Bronchial epithelial cell (primary cell): Measurements from ENCODE around the gene DOK6. TPM values are rescaled to one million over a fixed set of nuclear protein-coding genes. Genes with fewer than 3 reads are reported as not detected.
"Not testable (repeated sequence)": the region's sequence is repeated elsewhere in the genome, so short reads cannot be mapped to it uniquely, and the experiment has no call there.

Source experiments
- DNase-seq: peaks from one replicate; pipeline ENCODE4 v3.0.0-alpha.2; 2010; ENCODE audit warnings: low read depth
- FAIRE-seq: peaks from 2 replicates; lab custom pipeline; 2011; peaks lifted over from hg19 to GRCh38; lab: Jason Lieb, UNC
- H3K27me3 ChIP-seq: 2 replicates; pipeline ENCODE4 v1.5.1; 2011; ENCODE audit warnings: low read length; ENCODE audit not compliant: control insufficient read depth, insufficient read depth
- H3K36me3 ChIP-seq: 2 replicates; pipeline ENCODE4 v1.5.1; 2011; ENCODE audit warnings: low read length; ENCODE audit not compliant: control insufficient read depth, insufficient read depth
- H3K4me3 ChIP-seq: 2 replicates; pipeline ENCODE4 v1.5.1; 2011; ENCODE audit warnings: mild to moderate bottlenecking, low read depth, low read length, control low read depth
- total RNA-seq: library from RNA; depleted of rRNA; stranded (reverse); fragments of >200 nt; gene quantifications from 2 replicates; pipeline ENCODE4 v1.2.1, GENCODE V29; 2014
- TF ChIP-seq, protein P1 (sequence below): IDR thresholded peaks from 2 replicates; pipeline ENCODE4 v1.5.1; 2011; ENCODE audit warnings: mild to moderate bottlenecking, moderate library complexity, low read length, control low read depth, inconsistent platforms; ENCODE audit not compliant: insufficient read depth, severe bottlenecking

Gene DOK6
- total RNA-seq, 1 donor from 2014 or later = not detected

DNA sequence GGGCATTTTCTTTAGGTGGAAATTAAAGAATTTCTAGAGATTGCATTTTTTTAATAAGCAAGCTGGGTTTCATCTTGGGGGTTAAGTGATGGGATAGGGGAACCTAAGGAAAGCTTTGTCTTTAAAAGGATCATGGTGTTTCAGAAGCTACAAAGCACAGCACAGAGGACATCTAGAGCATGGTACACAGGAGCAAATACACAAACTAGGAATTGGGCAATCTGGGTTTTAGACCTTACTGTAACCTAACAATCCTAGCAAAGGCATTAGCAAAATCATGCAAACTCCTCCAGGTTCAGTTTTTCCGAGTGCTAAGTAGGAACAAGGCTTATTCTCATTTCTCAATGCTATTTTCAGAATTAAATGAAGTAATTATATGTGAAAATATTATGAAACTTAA lies 412.9 kb downstream of the DOK6 start:
- Histone ChIP-seq H3K4me3 (no peak overlapping the region), H3K27me3 (no peaks in the 10 kb centered on the region), H3K36me3 (no peaks in the 10 kb centered on the region)
- FAIRE-seq (no peak), DNase-seq (no peak)
- TF ChIP-seq, protein P1, sequence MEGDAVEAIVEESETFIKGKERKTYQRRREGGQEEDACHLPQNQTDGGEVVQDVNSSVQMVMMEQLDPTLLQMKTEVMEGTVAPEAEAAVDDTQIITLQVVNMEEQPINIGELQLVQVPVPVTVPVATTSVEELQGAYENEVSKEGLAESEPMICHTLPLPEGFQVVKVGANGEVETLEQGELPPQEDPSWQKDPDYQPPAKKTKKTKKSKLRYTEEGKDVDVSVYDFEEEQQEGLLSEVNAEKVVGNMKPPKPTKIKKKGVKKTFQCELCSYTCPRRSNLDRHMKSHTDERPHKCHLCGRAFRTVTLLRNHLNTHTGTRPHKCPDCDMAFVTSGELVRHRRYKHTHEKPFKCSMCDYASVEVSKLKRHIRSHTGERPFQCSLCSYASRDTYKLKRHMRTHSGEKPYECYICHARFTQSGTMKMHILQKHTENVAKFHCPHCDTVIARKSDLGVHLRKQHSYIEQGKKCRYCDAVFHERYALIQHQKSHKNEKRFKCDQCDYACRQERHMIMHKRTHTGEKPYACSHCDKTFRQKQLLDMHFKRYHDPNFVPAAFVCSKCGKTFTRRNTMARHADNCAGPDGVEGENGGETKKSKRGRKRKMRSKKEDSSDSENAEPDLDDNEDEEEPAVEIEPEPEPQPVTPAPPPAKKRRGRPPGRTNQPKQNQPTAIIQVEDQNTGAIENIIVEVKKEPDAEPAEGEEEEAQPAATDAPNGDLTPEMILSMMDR = no peak

GRCh38 chr18:69814861-69815385 lies 414.2 kb downstream of the DOK6 start:
- no peak overlapping the region for H3K4me3 ChIP-seq
- no peaks in the 10 kb centered on the region for H3K36me3 ChIP-seq
- DNase-seq (no peak), FAIRE-seq (no peak)
- no peaks in the 10 kb centered on the region for H3K27me3 ChIP-seq
- TF ChIP-seq, protein P1 = no peak

GRCh38 chr18:69817335-69817940 lies 416.8 kb downstream of the DOK6 start:
- TF ChIP-seq, protein P1 = no peak
- DNase-seq (peak; percentile 44), FAIRE-seq (no peak)

DNA sequence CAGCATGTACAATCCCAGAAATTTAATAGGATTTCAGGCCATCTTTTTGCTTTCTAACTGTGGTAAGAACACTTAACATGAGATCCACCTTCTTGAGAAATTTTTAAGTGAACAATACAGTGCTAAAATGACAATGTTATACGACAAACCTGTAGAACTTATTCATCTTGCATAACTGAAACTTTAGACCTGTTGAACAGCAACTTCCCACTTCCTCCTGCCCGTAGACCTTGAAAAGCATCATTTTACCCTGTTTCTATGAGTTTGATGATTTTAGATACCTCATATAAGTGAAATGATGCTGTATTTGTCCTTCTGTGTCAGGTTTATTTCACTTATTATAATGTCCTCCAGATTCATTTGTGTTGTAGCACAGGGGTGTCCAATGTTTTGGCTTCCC lies 418.8 kb downstream of the DOK6 start:
- no peak for DNase-seq
- TF ChIP-seq, protein P1 = no peak
- Histone ChIP-seq H3K36me3 (no peaks in the 10 kb centered on the region), H3K4me3 (no peak overlapping the region), H3K27me3 (no peaks in the 10 kb centered on the region)
- no peak for FAIRE-seq

More at GRCh38 chr18:69817335-69817940, 416.8 kb downstream of the DOK6 start:
- H3K4me3 ChIP-seq = no peak overlapping the region
- no peaks in the 10 kb centered on the region for H3K36me3 ChIP-seq
- no peaks in the 10 kb centered on the region for H3K27me3 ChIP-seq

DNA sequence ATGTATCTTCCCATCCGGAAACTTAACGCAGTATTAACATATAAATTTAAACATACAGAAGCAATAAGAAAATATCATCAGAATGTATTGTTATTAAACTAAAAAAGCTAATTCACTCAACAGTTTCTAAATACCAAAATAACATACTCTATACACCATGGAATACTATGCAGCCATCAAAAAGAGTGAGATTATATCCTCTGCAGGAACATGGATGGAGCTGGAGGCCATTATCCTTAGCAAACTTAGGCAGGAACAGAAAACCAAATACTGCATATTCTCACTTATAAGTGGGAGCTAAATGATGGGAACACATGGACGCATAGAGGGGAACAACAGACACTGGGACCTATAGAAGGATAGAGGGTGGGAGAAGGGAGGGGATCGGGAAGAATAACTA lies 419.9 kb downstream of the DOK6 start:
- H3K27me3 ChIP-seq = no peaks in the 10 kb centered on the region
- no peaks in the 10 kb centered on the region for H3K36me3 ChIP-seq
- no peak for DNase-seq
- no peak for FAIRE-seq
- TF ChIP-seq, protein P1 = no peak
- H3K4me3 ChIP-seq = no peak overlapping the region

- no peak overlapping the region for H3K4me3 ChIP-seq
- no peaks in the 10 kb centered on the region for H3K36me3 ChIP-seq
- DNase-seq (no peak), FAIRE-seq (no peak)
- TF ChIP-seq, protein P1 = no peak
- no peaks in the 10 kb centered on the region for H3K27me3 ChIP-seq
Measured at GRCh38 chr18:69830189-69830588, 429.5 kb downstream of the DOK6 start.

DNA sequence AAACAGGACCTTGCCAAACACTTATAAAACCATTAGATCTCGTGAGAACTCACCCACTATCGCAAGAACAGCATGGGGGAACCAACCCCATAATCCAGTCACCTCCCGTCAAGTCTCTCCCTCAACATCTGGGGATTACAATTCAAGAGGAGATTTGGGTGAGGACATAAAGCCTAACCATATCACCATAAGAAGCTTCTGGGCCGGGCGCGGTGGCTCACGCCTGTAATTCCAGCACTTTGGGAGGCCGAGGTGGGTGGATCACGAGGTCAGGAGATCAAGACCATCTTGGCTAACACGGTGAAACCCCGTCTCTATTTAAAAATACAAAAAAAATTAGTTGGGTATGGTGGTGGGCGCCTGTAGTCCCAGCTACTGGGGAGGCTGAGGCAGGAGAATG lies 434.3 kb downstream of the DOK6 start:
- DNase-seq, FAIRE-seq, H3K27me3 ChIP-seq, H3K4me3 ChIP-seq, H3K36me3 ChIP-seq: not testable (repeated sequence)
